ENCODE measurements around the gene FAM193A.
"Not testable (repeated sequence)": the region's sequence is repeated elsewhere in the genome, so short reads cannot be mapped to it uniquely, and the experiment has no call there.

Gene FAM193A

DNA sequence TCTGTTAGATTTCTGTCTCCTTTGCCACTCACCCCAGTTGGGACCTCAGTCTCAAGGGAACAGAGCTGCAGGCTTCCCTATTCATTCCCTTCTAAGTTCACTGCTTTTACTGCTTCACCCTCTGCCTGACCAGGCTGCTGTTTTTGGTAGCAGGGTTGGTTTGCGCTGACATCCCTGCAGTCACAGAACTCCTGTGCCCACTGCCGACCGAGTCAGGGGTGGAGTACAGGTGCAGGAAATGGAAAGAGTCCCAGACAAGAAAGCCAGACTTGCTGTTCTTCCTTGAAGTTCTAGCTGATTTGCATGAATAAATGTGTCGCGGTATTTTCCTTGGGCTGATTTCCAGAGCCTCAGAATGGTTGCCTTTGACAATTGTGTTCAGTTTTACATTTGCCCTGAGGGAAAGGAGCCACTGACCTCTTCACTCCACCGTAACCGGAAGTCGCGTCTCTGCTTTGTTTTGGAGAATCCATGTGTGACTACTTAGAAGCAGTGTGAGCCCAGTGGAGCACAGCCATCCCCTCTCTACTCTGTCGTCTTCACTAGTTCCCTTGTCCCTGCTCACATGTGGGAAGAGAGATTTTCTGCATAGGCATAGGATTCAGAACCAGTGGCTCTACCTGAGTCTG, 134.9 kb downstream of the FAM193A start:
- TF ChIP-seq, protein P1, sequence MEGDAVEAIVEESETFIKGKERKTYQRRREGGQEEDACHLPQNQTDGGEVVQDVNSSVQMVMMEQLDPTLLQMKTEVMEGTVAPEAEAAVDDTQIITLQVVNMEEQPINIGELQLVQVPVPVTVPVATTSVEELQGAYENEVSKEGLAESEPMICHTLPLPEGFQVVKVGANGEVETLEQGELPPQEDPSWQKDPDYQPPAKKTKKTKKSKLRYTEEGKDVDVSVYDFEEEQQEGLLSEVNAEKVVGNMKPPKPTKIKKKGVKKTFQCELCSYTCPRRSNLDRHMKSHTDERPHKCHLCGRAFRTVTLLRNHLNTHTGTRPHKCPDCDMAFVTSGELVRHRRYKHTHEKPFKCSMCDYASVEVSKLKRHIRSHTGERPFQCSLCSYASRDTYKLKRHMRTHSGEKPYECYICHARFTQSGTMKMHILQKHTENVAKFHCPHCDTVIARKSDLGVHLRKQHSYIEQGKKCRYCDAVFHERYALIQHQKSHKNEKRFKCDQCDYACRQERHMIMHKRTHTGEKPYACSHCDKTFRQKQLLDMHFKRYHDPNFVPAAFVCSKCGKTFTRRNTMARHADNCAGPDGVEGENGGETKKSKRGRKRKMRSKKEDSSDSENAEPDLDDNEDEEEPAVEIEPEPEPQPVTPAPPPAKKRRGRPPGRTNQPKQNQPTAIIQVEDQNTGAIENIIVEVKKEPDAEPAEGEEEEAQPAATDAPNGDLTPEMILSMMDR (IDR thresholded peaks at IDR 0.05; ENCODE audit: low read length, missing control alignments) = no peak
- no peak for DNase-seq (ENCODE audit: low read depth)
- H3K4me3 ChIP-seq (replicated peaks; ENCODE audit: low read depth, low read length) = no peak overlapping the region

DNA sequence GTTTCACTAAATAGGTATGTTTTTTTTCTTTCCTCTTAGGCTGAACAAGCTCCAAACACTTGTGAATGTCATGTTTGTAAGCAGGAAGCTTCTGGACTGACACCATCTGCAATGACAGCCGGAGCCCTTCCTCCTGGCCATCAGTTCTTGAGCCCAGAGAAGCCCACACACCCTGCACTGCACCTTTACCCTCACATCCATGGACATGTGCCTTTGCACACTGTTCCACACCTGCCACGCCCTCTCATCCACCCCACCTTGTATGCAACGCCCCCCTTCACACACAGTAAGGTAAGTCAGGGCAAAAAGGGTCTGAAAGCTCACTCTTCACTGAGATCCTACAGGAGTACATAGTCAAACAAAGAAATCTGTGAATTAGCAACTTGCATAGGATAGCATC, 135.6 kb downstream of the FAM193A start:
- TF ChIP-seq, protein P1 (IDR thresholded peaks at IDR 0.05; ENCODE audit: low read length, missing control alignments) = no peak
- H3K4me3 ChIP-seq (replicated peaks; ENCODE audit: low read depth, low read length) = no peak overlapping the region
- no peak for DNase-seq (ENCODE audit: low read depth)

DNA sequence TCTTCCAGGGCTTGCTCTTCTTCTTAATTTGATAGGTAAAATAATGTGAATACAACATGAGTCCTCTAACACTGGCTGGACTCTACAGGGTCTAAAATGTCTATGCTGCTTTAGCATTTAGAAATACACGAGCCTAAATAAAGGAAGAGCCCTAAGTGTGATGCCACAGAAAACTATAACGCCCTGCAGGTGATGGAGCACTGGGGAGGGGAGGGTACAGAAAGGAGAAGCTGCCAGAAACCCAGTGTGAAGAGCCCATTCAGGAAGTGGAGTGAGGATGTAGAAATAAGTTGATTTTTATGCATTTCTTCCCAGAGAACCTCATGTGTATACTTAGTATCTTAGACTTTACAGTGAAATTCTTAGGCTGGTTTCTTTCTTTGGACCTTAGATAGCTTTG, 136.3 kb downstream of the FAM193A start:
- no peak for DNase-seq (ENCODE audit: low read depth)
- no peak overlapping the region for H3K4me3 ChIP-seq (replicated peaks; ENCODE audit: low read depth, low read length)
- TF ChIP-seq, protein P1 (IDR thresholded peaks at IDR 0.05; ENCODE audit: low read length, missing control alignments) = no peak

DNA sequence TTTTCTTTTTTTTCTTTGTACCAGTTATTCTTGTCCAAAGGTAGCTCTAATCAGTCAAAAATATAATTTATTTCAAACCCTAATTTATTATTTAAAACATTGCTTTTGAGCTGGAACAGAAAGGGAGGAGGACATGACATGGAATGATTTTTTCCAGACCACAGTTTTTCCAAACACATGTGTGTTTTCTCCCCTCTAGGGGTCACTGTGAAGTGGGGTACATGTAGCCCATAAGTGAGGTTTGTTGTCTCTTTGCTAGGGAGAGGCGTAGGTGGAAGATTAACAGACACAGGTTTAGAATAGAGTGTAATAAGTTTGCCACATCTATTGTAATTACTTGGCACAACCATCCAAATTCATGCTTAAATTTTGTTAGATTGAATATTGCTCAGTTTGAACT, 136.7 kb downstream of the FAM193A start:
- DNase-seq (ENCODE audit: low read depth) = peak; percentile 21
- TF ChIP-seq, protein P1 (IDR thresholded peaks at IDR 0.05; ENCODE audit: low read length, missing control alignments) = peak; percentile 46
- no peak overlapping the region for H3K4me3 ChIP-seq (replicated peaks; ENCODE audit: low read depth, low read length)

DNA sequence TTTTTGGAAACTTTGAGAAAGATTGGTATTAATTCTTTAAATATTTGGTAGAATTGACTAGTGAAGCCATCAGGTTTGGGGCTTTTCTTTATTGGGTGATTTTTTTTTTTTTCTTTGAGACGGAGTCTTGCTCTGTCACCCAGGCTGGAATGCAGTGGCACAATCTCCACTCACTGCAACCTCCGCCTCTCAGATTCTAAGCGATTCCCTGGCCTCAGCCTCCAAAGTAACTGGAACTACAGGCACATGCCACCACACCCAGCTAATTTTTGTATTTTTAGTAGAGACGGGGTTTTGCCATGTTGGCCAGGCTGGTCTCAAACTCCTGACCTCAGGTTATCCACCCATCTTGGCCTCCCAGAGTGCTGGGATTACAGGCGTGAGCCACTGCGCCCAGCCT, 143.3 kb downstream of the FAM193A start:
- H3K4me3 ChIP-seq (replicated peaks; ENCODE audit: low read depth, low read length); DNase-seq (ENCODE audit: low read depth): not testable (repeated sequence)

DNA sequence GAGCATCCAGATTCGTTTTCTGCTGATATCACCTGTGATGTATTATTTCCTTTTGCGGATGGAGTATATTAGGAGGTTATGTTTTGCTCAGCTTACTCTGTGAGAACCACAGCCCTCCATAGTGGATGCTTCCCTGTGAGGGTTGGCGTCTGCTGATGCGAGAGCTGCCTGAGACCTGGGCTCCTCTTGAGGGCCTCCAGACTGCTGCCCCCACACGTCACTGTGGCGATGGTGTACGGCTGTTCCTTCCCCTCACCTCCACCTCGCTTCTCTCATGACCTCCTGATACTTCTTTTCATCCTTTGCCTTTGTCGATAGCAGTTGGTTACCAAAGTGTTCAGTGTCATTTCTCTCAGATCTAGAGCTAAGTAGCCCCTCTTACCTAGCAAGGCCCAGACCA, 148.0 kb downstream of the FAM193A start:
- H3K4me3 ChIP-seq (replicated peaks; ENCODE audit: low read depth, low read length) = no peak overlapping the region
- TF ChIP-seq, protein P1 (IDR thresholded peaks at IDR 0.05; ENCODE audit: low read length, missing control alignments) = no peak
- DNase-seq (ENCODE audit: low read depth) = no peak

DNA sequence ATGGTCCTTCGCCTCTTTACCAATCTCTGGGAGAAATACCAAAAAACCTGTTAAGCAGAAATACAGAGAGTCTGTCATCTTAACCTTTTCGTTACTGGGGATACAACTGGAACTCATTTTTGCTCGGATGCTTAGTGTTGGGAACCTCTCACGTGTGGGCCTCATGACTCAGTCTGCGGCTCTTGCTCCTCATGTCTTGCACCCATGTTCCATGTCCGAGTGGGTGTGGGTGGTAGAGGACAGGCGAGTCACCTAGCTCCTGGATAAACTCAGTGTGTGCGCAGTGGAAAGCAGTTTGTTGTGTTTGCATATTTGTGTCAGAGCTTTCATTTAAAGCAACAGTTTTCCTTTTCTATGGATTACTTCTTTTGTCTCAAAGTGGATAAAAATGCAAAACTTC, 149.1 kb downstream of the FAM193A start:
- TF ChIP-seq, protein P1 (IDR thresholded peaks at IDR 0.05; ENCODE audit: low read length, missing control alignments) = no peak
- no peak overlapping the region for H3K4me3 ChIP-seq (replicated peaks; ENCODE audit: low read depth, low read length)
- no peak for DNase-seq (ENCODE audit: low read depth)
